ENCODE data around the gene SMIM36. TPM values are rescaled to one million over a fixed set of nuclear protein-coding genes. Genes with fewer than 3 reads are reported as not detected.

SMIM36 gene
- total RNA-seq, 1 donor from 2014 or later: not detected

- no peaks in the 10 kb centered on the region for H3K9me3 ChIP-seq
- H3K4me3 ChIP-seq: peak within 1 kb of the TSS; percentile 98
- ATAC-seq: peak; percentile 28 to 51
- no peaks in the 10 kb centered on the region for H3K36me3 ChIP-seq
- peaks cover 29% of the 10 kb centered on the region for H3K4me1 ChIP-seq
- H3K27ac ChIP-seq: peak within 1 kb of the TSS; percentile 87
- TF ChIP-seq CTCF (IDR thresholded peaks at IDR 0.05): no peak
- intact Hi-C loops (cut with DNase I): no loop called here
- peak; percentile 59 for DNase-seq
- H3K27me3 ChIP-seq (ENCODE audit: low read depth): no peaks in the 10 kb centered on the region
Measured at GRCh38 chr17:55421179-55421934, 89.9 kb downstream of the SMIM36 start, which contains the start of gene MMD. Gene MMD (minus strand): TSS chr17:55421835. CDS start chr17:55421695, 140 bp downstream.

DNA sequence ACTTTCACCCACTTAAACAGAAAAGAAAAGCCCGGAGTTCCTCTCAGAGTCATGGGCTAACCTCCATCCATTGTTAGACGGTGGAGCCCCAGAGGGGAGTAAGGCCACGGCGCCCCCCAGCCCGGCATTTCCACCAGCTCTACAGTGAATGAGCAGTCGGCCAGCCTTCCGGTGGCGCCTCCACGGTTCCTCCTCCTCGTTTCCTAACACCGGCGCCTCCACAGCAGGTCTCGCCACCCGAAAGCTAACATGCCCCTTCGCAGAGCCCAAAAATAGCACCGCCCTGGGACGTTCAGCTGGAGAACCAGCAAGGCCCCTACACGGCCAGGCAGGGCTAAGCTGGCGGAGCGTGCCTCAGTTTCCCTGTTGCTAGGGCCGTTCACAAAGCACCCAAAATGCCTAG, 90.5 kb downstream of the SMIM36 start:
- TF ChIP-seq CTCF (IDR thresholded peaks at IDR 0.05): no peak

GRCh38 chr17:55420067-55420775, 91.0 kb downstream of the SMIM36 start:
- Histone ChIP-seq H3K4me1 (peaks cover 29% of the 10 kb centered on the region), H3K9me3 (no peaks in the 10 kb centered on the region), H3K4me3 (peak overlapping the region; percentile 98), H3K27ac (peak overlapping the region; percentile 87), H3K36me3 (no peaks in the 10 kb centered on the region), H3K27me3 (ENCODE audit: low read depth) (no peaks in the 10 kb centered on the region)
- DNase-seq (no peak), ATAC-seq (peak in 1 of 2 donors; percentile 18)
- no peak for TF ChIP-seq CTCF (IDR thresholded peaks at IDR 0.05)
- intact Hi-C loops (cut with DNase I): no loop called here

More for the DNA sequence above, 90.5 kb downstream of the SMIM36 start:
- H3K27me3 ChIP-seq (ENCODE audit: low read depth): no peaks in the 10 kb centered on the region
- peak; percentile 71 for DNase-seq
- peaks cover 29% of the 10 kb centered on the region for H3K4me1 ChIP-seq
- intact Hi-C loops (cut with DNase I): no loop called here
- H3K9me3 ChIP-seq: no peaks in the 10 kb centered on the region
- H3K27ac ChIP-seq: peak overlapping the region; percentile 87
- peak; percentile 53 to 54 for ATAC-seq
- peak overlapping the region; percentile 98 for H3K4me3 ChIP-seq
- H3K36me3 ChIP-seq: no peaks in the 10 kb centered on the region

- Histone ChIP-seq H3K27ac (no peak overlapping the region), H3K4me3 (no peak overlapping the region), H3K36me3 (peaks cover 5% of the 10 kb centered on the region), H3K4me1 (peaks cover 29% of the 10 kb centered on the region), H3K27me3 (ENCODE audit: low read depth) (no peaks in the 10 kb centered on the region), H3K9me3 (no peaks in the 10 kb centered on the region)
- TF ChIP-seq CTCF (IDR thresholded peaks at IDR 0.05): no peak
- no peak for DNase-seq
- intact Hi-C loops (cut with DNase I): no loop called here
- no peak for ATAC-seq
Measured at GRCh38 chr17:55418369-55419268, 92.6 kb downstream of the SMIM36 start.
